Natural killer cell treated with Interleukin-12 subunit alpha and Interleukin-12 subunit beta and Interleukin-15 and Interleukin-18, amount 100 ng/mL, for 72 hours (primary cell): ENCODE data around the gene CLDN20. TPM values are rescaled to one million over a fixed set of nuclear protein-coding genes. Genes with fewer than 3 reads are reported as not detected.

Experiments
- ATAC-seq, 2 donors: fragments of 150-1000 bp; cut with Tn5 transposase in 1 of 2; sonication (Bioruptor Pico), chemical (Tn5 transposase) in 1 of 2; 2 replicates each; pipeline ENCODE4 v1.10.0; 2021
- DNase-seq: peaks from one replicate; pipeline ENCODE4 v3.0.0; 2022; ENCODE audit warnings: low spot score
- H3K27ac Mint-ChIP-seq, 2 donors: 1 replicate in 1 of 2; 2 replicates in 1 of 2; pipeline ENCODE4 v1.8.0; 2022; ENCODE audit warnings: mixed read lengths in 2 of 2, mild to moderate bottlenecking in 1 of 2, moderate library complexity in 1 of 2
- H3K27me3 Mint-ChIP-seq, 2 donors: 1 replicate in 1 of 2; 2 replicates in 1 of 2; pipeline ENCODE4 v1.8.0; 2022; ENCODE audit warnings: mixed read lengths in 2 of 2
- H3K36me3 Mint-ChIP-seq: one replicate; pipeline ENCODE4 v1.8.0; 2022; ENCODE audit warnings: mixed read lengths
- H3K4me1 Mint-ChIP-seq, 2 donors: 1 replicate in 1 of 2; 2 replicates in 1 of 2; pipeline ENCODE4 v1.8.0; 2022; ENCODE audit warnings: low read depth in 2 of 2, mixed read lengths in 2 of 2, mild to moderate bottlenecking in 1 of 2
- H3K4me3 Mint-ChIP-seq: one replicate; pipeline ENCODE4 v1.8.0; 2022; ENCODE audit warnings: mixed read lengths
- H3K9me3 Mint-ChIP-seq: 2 replicates; pipeline ENCODE4 v1.8.0; 2022; ENCODE audit warnings: mixed read lengths
- total RNA-seq, 2 donors: library from RNA; stranded (reverse); gene quantifications; one replicate each; pipeline ENCODE4 v1.2.3, GENCODE V29; 2022

Gene CLDN20
- total RNA-seq, 2 donors from 2014 or later, result not detected

DNA sequence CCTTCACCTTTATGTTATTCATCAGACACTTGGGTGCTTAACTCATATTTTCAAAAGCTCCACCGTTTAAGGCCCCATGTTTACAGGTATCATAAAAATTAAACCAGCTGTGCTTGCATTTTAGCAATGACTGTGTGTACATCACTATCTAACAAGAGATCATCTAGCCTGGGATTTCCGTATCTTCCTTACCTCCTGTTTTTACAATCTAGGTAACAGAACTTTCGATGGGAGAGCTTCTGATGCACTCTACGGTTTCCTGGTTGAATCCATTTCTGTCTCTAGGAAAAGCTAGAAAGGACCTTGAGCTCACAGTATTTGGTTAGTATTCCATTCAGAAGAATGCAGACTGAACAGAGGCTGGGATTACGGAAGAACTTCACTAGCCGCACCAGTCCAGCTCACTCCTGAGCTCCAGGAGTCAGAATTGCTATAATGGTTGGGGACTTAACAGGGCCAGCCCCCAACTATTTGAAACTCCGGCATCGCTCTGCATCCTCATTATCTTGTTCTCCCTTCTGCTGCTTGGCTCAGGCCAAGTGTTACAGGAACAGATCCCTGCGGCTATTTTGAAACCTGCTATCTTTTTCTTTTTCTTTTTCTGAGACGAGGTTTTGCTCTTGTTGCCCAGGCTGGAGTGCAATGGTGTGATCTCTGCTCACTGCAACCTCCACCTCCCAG, 13.0 kb upstream of the CLDN20 start:
- Mint-ChIP-seq H3K9me3 (no peaks in the 10 kb centered on the region), H3K4me1 (peaks cover 0 to 3% of the 10 kb centered on the region in 2 donors), H3K27ac (no peak overlapping the region), H3K36me3 (peaks cover 17% of the 10 kb centered on the region), H3K4me3 (no peak overlapping the region), H3K27me3 (no peaks in the 10 kb centered on the region)
- no peak for ATAC-seq
- DNase-seq, result no peak

DNA sequence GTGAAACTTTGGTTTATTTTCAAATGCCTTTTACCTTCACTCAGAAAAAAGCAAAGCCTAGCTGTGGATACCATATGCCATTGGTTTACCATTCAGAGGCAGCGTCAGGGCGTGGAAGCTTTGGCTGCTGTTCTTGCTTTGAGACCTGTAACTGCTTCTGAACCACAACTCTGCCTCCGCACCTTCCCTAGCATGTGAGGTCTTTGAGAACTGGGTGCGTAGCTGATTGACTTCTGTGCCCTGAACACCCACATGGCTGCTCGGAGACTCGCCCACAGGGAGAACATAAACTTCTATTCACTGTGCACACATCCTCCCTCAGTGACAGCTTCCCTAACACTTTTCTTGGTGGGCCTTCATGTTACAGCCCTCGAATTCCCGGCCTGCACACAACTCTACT, 11.2 kb upstream of the CLDN20 start:
- H3K36me3 Mint-ChIP-seq, result peaks cover 17% of the 10 kb centered on the region

DNA sequence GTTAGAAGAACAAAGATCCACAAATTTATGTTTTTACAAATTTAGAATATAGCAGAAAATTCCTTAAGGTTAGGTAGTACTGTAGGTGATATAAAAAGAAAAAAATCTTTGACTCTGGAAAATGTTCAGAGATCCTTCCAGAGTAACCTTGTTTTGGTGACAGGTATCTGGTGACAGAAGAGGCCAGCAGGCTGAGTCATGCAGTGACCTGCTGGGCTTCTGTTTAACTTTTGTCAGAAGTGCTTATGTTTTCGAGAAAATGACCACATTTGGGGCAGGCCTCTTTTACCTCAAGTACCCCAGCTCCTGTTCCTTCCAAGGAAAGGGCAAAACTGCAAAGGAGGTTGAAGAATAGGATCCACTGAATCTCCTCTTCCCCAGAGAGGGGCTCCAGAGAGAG, 10.5 kb upstream of the CLDN20 start:
- Mint-ChIP-seq H3K27ac (peak overlapping the region in 1 of 2 donors; percentile 39), H3K27me3 (no peaks in the 10 kb centered on the region), H3K4me1 (peaks cover 0 to 3% of the 10 kb centered on the region in 2 donors), H3K36me3 (peaks cover 20% of the 10 kb centered on the region), H3K9me3 (no peaks in the 10 kb centered on the region), H3K4me3 (no peak overlapping the region)
- DNase-seq, result no peak
- ATAC-seq, result no peak

More for the DNA sequence above, 11.2 kb upstream of the CLDN20 start:
- Mint-ChIP-seq H3K4me3 (no peak overlapping the region), H3K4me1 (peaks cover 0 to 3% of the 10 kb centered on the region in 2 donors), H3K27ac (no peak overlapping the region), H3K9me3 (no peaks in the 10 kb centered on the region), H3K27me3 (no peaks in the 10 kb centered on the region)
- DNase-seq, result no peak
- ATAC-seq, result no peak

DNA sequence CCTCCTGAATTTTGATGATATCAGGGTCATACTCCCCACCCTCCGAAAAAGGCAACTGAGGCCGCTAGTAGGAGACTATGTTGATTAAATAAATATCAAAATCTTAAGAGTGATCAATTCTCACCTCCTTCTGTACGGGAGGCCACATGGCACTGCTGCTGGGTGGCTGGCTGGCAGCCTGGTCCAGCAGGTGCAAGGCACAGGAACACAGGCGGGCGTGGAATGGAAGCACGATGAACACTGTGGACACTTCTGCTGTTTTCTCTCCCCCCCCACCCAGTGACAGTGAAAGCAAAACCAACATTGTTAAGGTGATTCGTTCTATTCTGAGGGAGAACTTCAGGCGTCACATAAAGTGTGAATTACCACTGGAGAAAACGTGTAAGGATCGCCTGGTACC, 9.7 kb upstream of the CLDN20 start:
- H3K36me3 Mint-ChIP-seq, result peaks cover 16% of the 10 kb centered on the region
- DNase-seq, result no peak
- ATAC-seq, result no peak
- H3K27me3 Mint-ChIP-seq, result no peaks in the 10 kb centered on the region
- no peaks in the 10 kb centered on the region for H3K9me3 Mint-ChIP-seq
- H3K4me1 Mint-ChIP-seq, result peaks cover 0 to 3% of the 10 kb centered on the region in 2 donors
- H3K27ac Mint-ChIP-seq, result no peak overlapping the region
- H3K4me3 Mint-ChIP-seq, result no peak overlapping the region

DNA sequence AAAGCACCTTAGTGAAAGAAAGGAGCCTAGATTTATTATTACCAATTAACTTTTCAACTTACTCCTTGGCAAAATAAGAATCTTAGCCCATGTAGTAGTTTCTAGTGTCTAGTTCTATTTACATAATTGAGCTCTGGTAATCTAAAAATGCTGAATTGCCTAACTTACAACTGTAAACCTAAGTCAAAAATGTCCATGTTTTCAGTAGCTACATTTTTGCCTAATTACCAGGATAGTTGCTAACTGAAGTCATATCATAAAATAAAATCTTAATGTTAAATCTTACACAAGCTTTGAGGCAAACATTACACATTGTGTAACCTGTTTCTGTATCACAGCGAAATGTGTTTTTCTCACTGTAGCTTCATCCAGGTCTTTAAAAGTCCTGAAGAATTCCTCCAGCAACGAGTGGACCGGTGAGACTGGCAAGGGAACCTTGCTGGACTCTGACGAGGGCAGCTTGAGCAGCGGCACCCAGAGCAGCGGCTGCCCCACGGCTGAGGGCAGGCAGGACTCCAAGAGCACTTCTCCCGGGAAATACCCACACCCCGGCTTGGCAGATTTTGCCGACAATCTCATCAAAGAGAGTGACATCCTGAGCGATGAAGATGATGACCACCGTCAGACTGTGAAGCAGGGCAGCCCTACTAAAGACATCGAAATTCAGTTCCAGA, 7.6 kb upstream of the CLDN20 start:
- Mint-ChIP-seq H3K4me1 (peaks cover 0 to 3% of the 10 kb centered on the region in 2 donors), H3K9me3 (no peaks in the 10 kb centered on the region), H3K27me3 (no peaks in the 10 kb centered on the region), H3K27ac (no peak overlapping the region), H3K4me3 (no peak overlapping the region), H3K36me3 (peaks cover 16% of the 10 kb centered on the region)
- no peak for ATAC-seq
- no peak for DNase-seq

DNA sequence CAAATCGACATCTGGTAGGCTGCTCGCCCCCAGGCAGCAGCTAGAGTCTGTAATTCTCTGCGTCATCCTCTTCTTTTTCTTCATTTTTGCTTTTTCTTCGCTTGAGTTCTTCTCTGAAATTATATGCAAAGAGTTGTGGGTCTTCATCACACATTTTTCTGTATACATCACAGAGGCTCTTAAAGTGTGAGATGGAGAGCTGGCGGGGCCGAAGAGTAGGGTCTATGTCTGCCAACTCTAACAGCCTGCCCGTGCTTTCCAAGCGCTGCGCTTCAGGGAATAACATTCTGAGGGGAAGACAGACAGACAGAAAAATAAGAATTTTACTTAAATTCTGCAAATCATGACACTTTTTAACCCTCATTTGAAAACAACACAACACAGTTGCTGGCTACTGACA, 6.0 kb upstream of the CLDN20 start:
- DNase-seq, result no peak
- Mint-ChIP-seq H3K36me3 (peaks cover 16% of the 10 kb centered on the region), H3K4me3 (no peak overlapping the region), H3K9me3 (no peaks in the 10 kb centered on the region), H3K4me1 (peaks cover 0 to 7% of the 10 kb centered on the region in 2 donors), H3K27ac (no peak overlapping the region), H3K27me3 (no peaks in the 10 kb centered on the region)
- no peak for ATAC-seq

DNA sequence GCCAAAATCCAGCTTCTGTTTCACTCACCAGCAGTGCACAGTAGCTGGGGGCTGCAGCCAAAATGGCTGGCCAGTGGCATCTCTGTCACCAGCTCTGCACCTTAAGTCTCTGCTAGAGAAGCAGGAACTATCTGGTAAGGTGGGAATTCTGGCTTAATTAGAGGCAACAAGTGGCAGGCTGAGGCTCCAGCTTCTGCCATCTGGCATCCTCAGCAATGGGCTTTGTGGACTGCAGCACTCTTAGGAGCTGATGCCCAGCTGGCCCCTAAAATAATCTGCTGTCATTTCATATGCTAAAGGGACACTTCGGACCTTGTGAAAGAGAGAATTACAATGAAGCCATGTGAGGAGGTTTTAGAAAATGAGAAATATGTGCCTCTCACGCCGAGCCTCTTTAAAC, 4.6 kb upstream of the CLDN20 start:
- ATAC-seq (no peak), DNase-seq (no peak)
- Mint-ChIP-seq H3K27me3 (no peaks in the 10 kb centered on the region), H3K36me3 (peaks cover 21% of the 10 kb centered on the region), H3K27ac (no peak overlapping the region), H3K9me3 (no peaks in the 10 kb centered on the region), H3K4me3 (no peak overlapping the region), H3K4me1 (peaks cover 0 to 7% of the 10 kb centered on the region in 2 donors)

DNA sequence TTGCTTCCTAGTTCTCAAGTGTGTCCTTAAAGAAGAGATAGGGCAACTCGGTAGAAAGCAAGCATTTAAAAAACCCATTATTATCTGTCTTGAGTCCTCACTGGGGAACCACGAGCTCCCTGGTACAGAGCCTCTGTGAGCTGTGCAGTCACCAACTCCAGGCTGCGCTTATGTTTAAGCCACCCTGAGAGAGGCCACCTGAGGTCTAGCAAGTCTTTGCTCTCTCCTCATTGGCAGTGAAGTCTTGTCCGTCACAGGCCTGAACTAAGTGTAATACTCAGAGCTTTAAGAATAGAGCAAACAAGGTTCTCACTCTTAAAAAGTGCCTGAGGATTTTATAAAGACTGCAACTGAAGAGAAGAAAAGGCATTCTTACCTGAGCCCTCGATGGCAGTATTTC, 3.9 kb upstream of the CLDN20 start:
- H3K4me3 Mint-ChIP-seq, result no peak overlapping the region
- H3K27ac Mint-ChIP-seq, result no peak overlapping the region
- H3K27me3 Mint-ChIP-seq, result no peaks in the 10 kb centered on the region
- peaks cover 16% of the 10 kb centered on the region for H3K36me3 Mint-ChIP-seq
- peaks cover 0 to 7% of the 10 kb centered on the region in 2 donors for H3K4me1 Mint-ChIP-seq
- DNase-seq (no peak), ATAC-seq (no peak)
- no peaks in the 10 kb centered on the region for H3K9me3 Mint-ChIP-seq

DNA sequence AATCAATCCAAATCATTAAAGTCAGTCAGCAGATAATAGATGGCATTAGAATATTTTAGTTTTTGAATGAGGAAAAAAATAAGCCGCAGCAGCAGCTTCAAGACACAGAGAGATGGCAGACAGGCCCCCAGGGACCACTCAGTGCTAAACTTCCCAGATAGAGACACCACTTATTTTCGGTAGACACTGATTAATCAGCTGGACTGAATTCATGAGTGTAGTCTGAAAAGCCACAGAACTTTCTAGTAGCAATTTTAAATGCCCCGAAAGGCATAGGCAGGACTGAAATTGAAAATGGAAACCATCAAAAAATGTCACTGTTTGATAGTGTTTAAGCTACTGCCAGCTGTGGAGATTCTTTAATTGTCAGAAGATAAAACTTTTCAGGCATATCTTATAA, 3.1 kb upstream of the CLDN20 start:
- Mint-ChIP-seq H3K4me1 (peaks cover 0 to 7% of the 10 kb centered on the region in 2 donors), H3K9me3 (no peaks in the 10 kb centered on the region), H3K36me3 (peaks cover 9% of the 10 kb centered on the region), H3K4me3 (no peak overlapping the region), H3K27ac (peak overlapping the region in 1 of 2 donors; percentile 43), H3K27me3 (no peaks in the 10 kb centered on the region)
- no peak for DNase-seq
- no peak for ATAC-seq

DNA sequence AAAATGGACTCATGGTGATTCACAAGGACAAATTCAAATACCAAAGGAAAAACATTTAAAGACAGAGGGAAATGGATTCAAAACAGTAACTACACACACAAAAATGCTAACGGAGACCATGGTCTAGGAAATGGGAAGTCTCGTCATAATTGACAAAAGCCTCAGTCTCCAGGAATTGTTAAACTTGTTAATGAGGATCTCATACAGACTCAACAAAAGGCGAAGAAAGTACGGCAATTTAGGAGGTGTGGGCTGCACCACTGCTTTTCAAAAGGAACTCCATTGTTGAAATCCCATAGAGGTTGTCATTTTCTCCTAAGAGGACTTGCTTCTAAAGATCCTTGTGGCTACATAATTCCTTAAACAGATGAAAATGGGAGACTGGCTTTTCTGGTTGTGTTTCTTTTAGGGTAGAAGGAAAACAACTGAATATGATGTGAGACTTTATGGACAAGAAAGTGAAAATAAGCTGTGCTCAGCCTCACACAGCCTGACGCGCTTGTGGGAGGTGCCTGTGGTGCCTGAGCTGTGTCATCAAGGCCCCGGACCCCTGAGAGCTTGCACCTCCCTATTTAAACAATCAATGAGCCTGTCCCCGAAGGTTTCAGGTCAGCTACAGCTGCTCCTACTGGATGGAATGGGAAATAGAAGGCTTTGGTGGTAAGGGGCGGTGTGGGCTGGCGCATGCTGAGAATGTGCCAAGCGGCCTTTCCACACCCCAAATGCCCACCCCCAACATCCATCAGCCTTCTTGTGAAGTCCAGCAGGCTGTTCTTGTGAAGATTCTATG, 2.5 kb upstream of the CLDN20 start:
- H3K9me3 Mint-ChIP-seq, result no peaks in the 10 kb centered on the region
- peaks cover 9% of the 10 kb centered on the region for H3K36me3 Mint-ChIP-seq
- DNase-seq (no peak), ATAC-seq (no peak)
- H3K4me1 Mint-ChIP-seq, result peaks cover 0 to 7% of the 10 kb centered on the region in 2 donors
- H3K27ac Mint-ChIP-seq, result peak overlapping the region in 1 of 2 donors; percentile 9
- no peak overlapping the region for H3K4me3 Mint-ChIP-seq
- no peaks in the 10 kb centered on the region for H3K27me3 Mint-ChIP-seq

DNA sequence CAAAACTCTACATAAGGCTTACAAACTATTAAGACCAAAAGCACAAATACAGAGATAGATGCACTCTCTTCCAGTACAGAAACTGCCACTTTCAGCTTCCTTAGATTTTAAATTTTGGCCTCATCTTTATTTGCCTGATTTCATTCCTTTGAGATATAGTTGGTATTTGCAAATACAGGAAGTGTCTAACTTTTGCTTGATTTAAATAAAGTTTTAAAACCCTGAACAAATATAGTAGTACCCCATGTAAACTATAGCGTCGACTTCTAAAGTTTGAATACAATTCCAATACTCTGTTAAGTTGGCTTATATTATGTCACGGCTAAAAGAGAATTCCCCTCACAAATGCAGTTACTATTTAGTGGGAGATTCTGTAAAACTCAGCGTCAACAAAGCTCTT, 1.2 kb upstream of the CLDN20 start:
- Mint-ChIP-seq H3K9me3 (no peaks in the 10 kb centered on the region), H3K27me3 (no peaks in the 10 kb centered on the region), H3K4me1 (peaks cover 0 to 7% of the 10 kb centered on the region in 2 donors), H3K27ac (peak overlapping the region in 1 of 2 donors; percentile 9), H3K36me3 (peaks cover 8% of the 10 kb centered on the region), H3K4me3 (no peak overlapping the region)
- ATAC-seq (no peak), DNase-seq (no peak)

DNA sequence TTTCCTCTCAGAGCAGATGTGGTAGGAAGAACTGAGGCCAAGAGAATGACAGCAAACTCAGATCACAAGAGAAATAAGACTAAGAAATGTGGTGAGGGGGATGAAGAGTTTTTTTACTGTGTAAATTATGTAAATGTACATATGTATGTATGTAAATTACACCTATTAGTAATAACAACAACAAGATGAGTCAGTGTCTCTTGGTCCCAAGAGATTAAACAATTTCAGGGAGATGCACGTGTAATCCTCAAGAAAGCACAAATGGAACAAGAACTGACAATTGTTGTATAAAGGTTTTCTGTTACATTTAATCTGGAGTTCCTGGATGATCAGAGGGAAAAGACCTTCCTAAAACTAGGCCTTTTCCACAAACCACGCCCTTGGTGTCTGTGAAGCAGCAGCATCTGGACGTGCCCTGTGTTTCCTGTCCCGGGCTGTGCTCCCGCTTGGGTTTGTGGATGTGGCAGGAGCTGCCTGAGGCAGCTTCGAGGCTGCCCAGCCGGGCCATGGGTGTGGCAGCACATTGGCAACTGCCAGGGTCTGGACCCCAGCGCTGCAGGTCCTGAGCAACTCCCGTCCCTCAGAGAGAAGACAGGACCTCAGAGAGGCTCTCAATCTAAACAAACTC, 994 bp downstream of the CLDN20 start:
- no peak overlapping the region for H3K27ac Mint-ChIP-seq
- no peak for ATAC-seq

DNA sequence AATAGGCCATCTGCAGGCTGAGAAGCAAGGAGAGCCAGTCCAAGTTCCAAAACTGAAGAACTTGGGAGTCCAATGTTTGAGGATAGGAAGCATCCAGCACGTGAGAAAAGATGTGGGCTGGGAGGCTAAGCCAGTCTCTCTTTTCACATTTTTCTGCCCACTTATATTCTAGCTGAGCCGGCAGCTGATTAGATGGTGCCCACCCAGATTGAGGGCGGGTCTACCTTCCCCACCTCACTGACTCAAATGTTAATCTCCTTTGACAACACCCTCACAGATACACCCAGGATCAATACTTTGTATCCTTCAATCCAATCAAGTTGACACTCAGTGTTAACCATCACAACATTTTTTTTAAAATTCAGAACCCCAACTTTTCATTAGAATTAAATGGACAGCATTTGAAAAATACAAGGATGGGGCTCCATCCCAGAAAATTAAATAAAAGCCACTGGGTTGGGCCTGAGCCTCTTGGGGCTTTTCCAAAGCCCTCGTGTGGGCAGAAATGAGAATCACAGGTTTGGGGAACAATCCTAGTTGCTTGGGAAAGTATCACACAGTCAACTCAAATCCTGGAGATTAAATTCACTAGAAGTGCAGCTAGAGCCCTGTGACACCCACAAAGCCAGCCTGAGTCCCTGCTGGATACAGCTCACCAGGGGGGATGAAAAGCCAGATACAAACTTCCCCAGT, 2.2 kb downstream of the CLDN20 start:
- Mint-ChIP-seq H3K4me3 (no peak overlapping the region), H3K36me3 (peaks cover 5% of the 10 kb centered on the region), H3K9me3 (no peaks in the 10 kb centered on the region), H3K4me1 (peaks cover 7 to 12% of the 10 kb centered on the region in 2 donors), H3K27ac (no peak overlapping the region), H3K27me3 (no peaks in the 10 kb centered on the region)
- ATAC-seq (no peak), DNase-seq (no peak)

More for the DNA sequence above, 994 bp downstream of the CLDN20 start:
- Mint-ChIP-seq H3K9me3 (no peaks in the 10 kb centered on the region), H3K4me1 (peaks cover 7 to 12% of the 10 kb centered on the region in 2 donors), H3K36me3 (peaks cover 5% of the 10 kb centered on the region), H3K27me3 (no peaks in the 10 kb centered on the region), H3K4me3 (no peak overlapping the region)
- DNase-seq, result no peak
